GM18868 (cell line): ENCODE measurements around the gene SLC4A2.
"Not testable (repeated sequence)": the region's sequence is repeated elsewhere in the genome, so short reads cannot be mapped to it uniquely, and the experiment has no call there.

Experiments
- ATAC-seq: cut with Tn5 transposase; IDR thresholded peaks from one replicate; pipeline ENCODE4 v1.9.1; 2021; ENCODE audit warnings: mild to moderate bottlenecking, moderate library complexity; ENCODE audit not compliant: unreplicated experiment

The SLC4A2 gene

DNA sequence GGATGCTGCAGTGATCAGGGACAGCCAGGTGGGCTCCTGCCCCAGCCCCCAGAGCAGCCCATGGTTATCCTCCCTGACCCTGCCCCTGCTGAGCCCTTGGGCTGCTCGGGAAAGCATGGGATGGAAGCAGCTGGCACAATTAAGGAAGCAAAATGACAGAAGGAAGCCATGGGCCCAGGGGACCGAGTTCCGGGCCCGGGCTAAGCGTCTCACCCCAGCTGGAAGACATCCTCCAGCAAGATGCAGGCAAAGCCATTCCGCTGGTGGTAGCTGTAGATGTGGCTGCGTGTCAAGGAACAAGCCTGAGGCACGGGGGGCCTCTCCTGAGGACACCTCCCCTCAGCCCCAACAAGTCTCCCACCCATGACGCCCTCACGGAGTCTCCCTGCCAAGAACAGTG lies 36.2 kb upstream of the SLC4A2 start:
- no peak for ATAC-seq

- ATAC-seq = no peak
Measured at GRCh38 chr7:151024435-151025056, 34.8 kb upstream of the SLC4A2 start, which contains the start of gene ATG9B. ATG9B (minus strand) TSS chr7:151024494; CDS start chr7:151024423, 71 bp downstream.

- ATAC-seq = no peak
Measured at GRCh38 chr7:151025924-151026671, 33.3 kb upstream of the SLC4A2 start.

- ATAC-seq = not testable (repeated sequence)
Measured at GRCh38 chr7:151026771-151027727, 32.3 kb upstream of the SLC4A2 start.

DNA sequence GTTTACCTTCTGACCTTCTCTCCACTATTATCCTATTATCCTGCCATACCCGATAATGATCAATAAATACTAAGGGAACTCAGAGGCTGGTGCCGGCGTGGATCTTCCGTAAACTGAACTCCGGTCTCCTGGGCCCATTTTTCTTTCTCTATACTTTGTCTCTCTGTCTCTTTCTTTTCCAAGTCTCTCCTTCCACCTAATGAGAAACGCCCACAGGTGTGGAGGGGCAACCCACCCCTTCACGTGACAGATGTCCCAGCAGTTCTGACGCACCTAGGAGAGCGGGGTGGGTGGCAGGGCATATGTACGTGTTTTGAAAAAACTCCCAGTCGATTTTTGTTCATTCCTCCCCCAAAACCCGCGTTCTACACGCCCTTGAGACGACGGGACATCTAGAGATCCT lies 31.7 kb upstream of the SLC4A2 start:
- not testable (repeated sequence) for ATAC-seq

DNA sequence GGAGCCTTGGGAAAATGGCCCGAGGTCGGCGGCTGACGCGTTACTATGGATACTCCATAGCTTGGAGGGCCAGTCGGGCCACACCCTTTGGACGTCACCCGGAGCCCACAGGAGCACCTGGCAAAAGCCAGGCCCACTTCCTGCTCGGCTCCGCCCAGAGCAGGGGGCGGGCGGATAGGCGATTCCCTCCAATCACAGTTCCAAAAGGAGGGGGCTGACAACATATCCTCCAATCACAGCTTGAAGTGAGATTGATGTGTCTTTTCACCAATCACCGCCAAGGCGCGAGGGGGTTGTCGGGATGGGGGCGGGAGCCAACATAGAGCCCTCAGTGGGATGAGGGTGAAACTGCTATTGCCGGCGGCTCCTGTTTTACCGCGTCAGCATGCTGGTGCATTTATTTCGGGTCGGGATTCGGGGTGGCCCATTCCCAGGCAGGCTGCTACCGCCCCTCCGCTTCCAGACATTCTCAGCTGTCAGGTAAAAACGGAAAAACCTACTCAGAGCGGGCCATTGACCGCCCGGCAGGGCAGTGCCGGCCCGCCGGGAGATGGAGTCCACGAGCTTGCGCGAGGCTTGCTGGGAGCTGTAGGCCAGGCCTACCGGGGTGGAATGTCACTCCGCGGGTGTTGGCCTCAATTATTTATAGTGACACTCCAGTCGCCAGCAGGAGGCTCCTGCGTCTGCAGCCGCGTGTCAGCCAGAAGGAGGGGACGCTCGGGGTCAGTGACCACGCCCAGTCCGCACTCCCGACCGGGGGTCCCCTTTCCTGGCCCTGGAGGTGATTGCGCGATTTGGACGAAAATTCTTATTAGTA lies 31.1 kb upstream of the SLC4A2 start, which contains the start of gene ABCB8:
ABCB8 (plus strand) TSS at position 320 of the 817 bp plus-strand sequence; CDS start at position 386, 66 bp downstream.
- ATAC-seq = peak; percentile 96

- ATAC-seq = no peak
Measured at GRCh38 chr7:151028948-151029501, 30.4 kb upstream of the SLC4A2 start.

DNA sequence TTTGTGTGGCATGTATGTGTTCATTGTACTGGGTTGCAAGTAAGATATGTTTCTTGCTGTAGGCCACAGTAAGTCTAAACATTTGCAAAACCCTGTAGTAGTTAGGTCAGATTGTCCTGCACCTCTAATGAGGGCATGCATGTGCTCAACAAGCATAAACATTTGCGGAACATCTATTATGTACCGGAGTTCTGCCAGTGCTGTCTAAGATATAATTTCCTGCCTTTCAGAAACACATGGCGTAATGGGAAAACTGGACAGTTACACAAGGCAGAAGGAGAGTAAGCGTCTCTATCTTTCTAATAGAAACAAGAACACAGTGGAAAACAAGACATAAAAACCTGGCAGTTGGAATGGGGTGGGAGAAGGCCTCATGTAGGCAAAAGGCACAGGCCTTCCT lies 28.4 kb upstream of the SLC4A2 start:
- no peak for ATAC-seq

DNA sequence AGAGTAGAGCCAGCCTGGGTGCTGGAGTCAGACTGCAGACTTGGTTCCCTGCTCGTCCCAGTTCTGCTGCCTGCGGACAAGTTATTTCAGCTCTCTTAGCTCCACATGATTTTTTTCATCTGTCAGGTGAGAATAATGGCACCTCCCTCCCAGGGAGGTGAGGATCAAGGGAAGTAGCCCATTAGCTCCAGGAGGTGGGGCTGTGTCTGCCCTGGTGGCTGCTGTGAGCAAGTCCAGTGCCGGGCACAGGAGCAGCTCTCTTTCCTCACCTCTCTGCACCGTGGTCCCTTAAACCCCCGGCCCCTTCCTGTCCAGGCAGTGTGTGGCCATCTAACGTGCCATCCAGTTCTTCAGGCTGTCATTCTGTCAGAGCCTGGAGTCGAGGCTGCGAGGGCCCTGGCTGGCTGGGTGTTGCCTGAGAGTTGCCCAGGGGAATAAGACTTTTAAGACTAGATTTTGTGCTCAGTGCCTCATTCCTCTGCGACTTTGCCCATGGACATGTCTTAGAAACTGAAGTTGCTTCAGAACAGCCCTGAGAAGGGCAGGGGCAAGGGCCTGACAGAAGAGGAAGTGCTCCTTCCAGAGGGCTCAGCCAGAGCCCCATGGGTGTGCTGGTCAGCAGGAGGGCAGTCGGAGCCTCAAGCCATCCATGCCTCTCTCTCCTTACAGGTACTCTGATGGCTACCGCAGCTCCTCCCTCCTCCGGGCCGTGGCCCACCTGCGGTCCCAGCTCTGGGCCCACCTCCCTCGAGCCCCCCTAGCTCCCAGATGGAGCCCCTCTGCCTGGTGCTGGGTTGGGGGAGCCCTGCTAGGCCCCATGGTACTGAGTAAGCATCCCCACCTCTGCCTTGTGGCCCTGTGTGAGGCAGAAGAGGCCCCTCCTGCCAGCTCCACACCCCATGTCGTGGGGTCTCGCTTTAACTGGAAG lies 26.2 kb upstream of the SLC4A2 start:
- ATAC-seq = no peak

DNA sequence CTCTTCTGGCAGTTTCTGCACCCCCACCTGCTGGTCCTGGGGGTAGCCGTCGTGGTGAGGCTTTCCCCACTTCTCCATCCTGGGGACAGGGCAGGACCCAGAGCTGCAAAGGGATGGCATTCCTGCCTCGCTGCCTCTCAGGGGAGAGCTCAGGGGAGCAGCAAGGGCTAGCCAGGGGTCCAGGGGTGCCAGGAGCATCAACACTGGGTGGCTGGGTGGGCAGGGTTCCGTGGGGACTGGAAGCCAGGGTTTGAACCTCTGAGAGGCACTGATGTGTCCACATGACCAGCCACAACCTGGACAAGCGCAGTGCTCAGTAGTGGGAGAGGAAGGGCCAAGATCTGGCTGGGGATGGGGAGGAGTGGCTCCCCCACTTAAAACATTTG lies 25.5 kb upstream of the SLC4A2 start:
- no peak for ATAC-seq

- no peak for ATAC-seq
Measured at GRCh38 chr7:151034312-151035025, 24.9 kb upstream of the SLC4A2 start.

DNA sequence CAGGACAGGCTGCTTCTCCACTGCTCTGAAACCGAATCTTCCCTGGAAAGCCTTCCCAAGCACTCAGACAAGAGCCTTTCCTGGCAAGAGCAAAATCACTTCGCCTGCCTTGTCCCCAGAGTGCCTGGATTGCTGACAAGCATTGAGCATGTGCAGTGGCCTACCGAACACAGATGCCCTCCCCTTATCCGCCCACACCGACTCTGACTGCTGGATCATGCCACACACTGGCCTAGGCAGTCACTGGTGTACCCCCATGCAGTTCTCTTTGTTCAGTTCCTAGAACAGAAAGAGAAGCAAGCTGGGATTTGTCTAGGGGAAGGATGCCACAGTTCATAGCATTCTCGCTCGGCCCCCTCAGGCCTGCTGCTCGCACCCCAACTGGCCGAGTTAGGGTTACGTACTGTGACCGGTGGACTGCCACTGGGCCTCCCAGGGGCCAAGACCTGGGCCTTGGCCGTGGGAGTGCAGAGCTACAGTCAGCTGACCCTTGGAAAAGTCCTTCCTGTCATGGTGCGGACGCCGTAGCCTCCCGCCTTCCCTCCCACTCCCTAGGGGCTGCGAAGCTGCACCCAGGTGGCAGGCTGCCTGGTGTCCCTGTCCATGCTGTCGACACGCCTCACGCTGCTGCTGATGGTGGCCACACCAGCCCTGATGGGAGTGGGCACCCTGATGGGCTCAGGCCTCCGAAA lies 24.2 kb upstream of the SLC4A2 start:
- ATAC-seq = no peak

- no peak for ATAC-seq
Measured at GRCh38 chr7:151035902-151036301, 23.5 kb upstream of the SLC4A2 start.

DNA sequence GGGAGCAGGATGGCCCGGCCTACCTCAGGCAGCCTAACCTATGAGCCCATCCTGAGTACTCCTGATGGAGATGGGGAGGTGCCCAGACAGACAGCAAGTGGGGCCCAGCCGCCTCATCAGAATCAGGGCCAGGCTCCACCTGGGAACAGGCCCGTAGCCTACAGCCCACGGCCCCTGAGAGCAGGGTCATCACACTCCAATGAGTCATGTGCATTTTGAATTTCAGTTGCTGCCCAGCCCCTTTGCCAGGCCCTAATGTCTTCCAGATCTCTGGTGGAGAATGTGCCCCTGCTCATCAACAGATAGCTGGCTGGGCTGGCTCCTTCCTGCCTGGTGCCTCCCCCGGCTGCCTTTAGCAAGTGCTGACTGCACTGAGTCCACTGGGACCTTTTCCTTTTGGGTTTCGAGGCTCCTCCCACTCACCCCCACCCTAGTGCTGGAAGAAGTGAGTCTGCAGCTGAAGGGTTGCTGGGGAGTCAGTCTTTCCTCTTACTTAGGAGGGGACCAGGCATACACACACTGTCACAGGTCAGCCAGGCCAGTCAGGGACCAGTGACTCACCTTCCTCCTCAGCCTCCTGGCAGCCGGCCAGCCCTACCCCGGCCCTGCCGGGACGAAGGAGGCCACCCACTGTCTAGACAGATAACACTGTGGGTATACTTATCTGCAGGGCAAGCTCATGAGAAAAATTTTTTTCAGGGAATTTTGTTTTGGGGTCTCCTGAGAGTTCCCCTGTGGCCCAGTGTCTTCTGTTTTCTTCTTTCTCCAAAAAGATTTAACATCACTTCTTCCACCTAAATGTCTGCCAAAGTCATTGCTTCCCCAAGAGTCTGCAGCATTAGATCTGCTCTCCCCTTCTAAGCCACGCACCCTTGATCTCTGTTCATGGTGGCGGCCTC lies 20.2 kb upstream of the SLC4A2 start:
- ATAC-seq = peak; percentile 62

DNA sequence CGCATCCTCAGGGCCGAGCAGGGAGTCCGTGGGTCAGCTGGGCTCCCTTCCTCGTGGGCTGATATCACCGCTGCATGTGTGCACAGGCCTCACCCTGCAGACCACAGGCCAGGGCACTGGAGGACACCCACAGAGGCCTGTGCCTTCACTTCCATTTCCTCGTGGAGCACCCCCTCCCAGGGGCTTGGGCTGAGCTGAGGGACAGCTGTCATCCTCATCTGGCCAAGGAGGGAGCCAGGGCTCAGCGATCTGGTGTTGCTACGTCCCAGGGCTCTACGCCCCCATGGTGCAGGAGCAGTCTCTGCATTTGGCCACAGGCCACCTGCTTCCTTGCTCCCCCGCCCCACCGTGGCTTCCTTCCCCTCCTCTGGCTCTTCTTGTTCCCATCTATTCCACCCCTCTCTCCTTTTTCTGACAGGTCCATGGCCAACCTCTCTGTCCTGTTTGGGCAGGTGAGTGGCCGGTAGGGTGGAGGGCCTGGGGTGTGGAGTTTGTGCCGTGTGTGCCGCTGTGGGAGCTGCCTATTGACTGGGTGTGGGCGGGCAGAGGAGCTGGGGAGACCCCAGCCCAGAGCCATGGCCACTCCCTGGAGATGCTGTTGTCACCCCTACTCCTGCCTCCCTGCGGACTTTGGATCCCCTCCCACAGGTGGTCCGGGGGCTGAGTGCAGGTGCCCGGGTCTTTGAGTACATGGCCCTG lies 19.4 kb upstream of the SLC4A2 start:
- no peak for ATAC-seq
